LNCAP (cell line): Measurements from ENCODE around the gene TRIM2.

Experiments used
- CTCF ChIP-seq: fragments of 450-650 bp; IDR thresholded peaks from 2 replicates; pipeline ENCODE4 v1.5.1; 2017; ENCODE audit warnings: mild to moderate bottlenecking

The TRIM2 gene

GRCh38 chr4:153161226-153161963 is 42.8 kb upstream of the TRIM2 start:
- no peak for TF ChIP-seq CTCF

- TF ChIP-seq CTCF = no peak
These were observed 37.3 kb upstream of the TRIM2 start for GRCh38 chr4:153166716-153167501.

GRCh38 chr4:153169776-153170175 is 34.5 kb upstream of the TRIM2 start:
- TF ChIP-seq CTCF = no peak

GRCh38 chr4:153170407-153170806 is 33.8 kb upstream of the TRIM2 start:
- no peak for TF ChIP-seq CTCF

GRCh38 chr4:153174821-153175567 is 29.2 kb upstream of the TRIM2 start:
- TF ChIP-seq CTCF = no peak

- no peak for TF ChIP-seq CTCF
These were observed 27.3 kb upstream of the TRIM2 start for GRCh38 chr4:153176938-153177337.

- TF ChIP-seq CTCF = no peak
These were observed 26.4 kb upstream of the TRIM2 start for GRCh38 chr4:153177841-153178240.
